ENCODE results near the gene PKLR. TPM values are rescaled to one million over a fixed set of nuclear protein-coding genes. Genes with fewer than 3 reads are reported as not detected.

PKLR gene
- total RNA-seq, 1 donor from 2014 or later, result not detected

- H3K36me3 Mint-ChIP-seq (ENCODE audit: unreplicated experiment), result peaks cover 4% of the 10 kb centered on the region
- H3K27ac Mint-ChIP-seq (ENCODE audit: unreplicated experiment), result no peak overlapping the region
- peaks cover 5% of the 10 kb centered on the region for H3K27me3 Mint-ChIP-seq (ENCODE audit: unreplicated experiment)
- no peak for TF ChIP-seq CTCF (IDR thresholded peaks at IDR 0.05; ENCODE audit: partially characterized antibody, unreplicated experiment)
- peaks cover 13% of the 10 kb centered on the region for H3K4me1 Mint-ChIP-seq (ENCODE audit: low read depth, unreplicated experiment)
- H3K4me3 Mint-ChIP-seq (ENCODE audit: unreplicated experiment), result no peak overlapping the region
- peaks cover 5% of the 10 kb centered on the region for H3K9me3 Mint-ChIP-seq (ENCODE audit: unreplicated experiment)
- DNase-seq, result no peak
Observed at GRCh38 chr1:155282488-155283091, 18.6 kb downstream of the PKLR start.

GRCh38 chr1:155279268-155279667, 22.0 kb downstream of the PKLR start:
- TF ChIP-seq CTCF (IDR thresholded peaks at IDR 0.05; ENCODE audit: partially characterized antibody, unreplicated experiment), result no peak
- H3K4me3 Mint-ChIP-seq (ENCODE audit: unreplicated experiment), result peak overlapping the region; percentile 74
- peaks cover 9% of the 10 kb centered on the region for H3K9me3 Mint-ChIP-seq (ENCODE audit: unreplicated experiment)
- H3K27ac Mint-ChIP-seq (ENCODE audit: unreplicated experiment), result peak overlapping the region; percentile 45
- H3K27me3 Mint-ChIP-seq (ENCODE audit: unreplicated experiment), result peaks cover 3% of the 10 kb centered on the region
- no peaks in the 10 kb centered on the region for H3K36me3 Mint-ChIP-seq (ENCODE audit: unreplicated experiment)
- H3K4me1 Mint-ChIP-seq (ENCODE audit: low read depth, unreplicated experiment), result peaks cover 13% of the 10 kb centered on the region
- DNase-seq, result no peak

GRCh38 chr1:155278689-155279160, 22.5 kb downstream of the PKLR start:
- peak overlapping the region; percentile 81 for H3K4me3 Mint-ChIP-seq (ENCODE audit: unreplicated experiment)
- peak overlapping the region; percentile 14 for H3K27ac Mint-ChIP-seq (ENCODE audit: unreplicated experiment)
- H3K27me3 Mint-ChIP-seq (ENCODE audit: unreplicated experiment), result peaks cover 3% of the 10 kb centered on the region
- H3K4me1 Mint-ChIP-seq (ENCODE audit: low read depth, unreplicated experiment), result peaks cover 13% of the 10 kb centered on the region
- DNase-seq, result no peak
- no peaks in the 10 kb centered on the region for H3K36me3 Mint-ChIP-seq (ENCODE audit: unreplicated experiment)
- H3K9me3 Mint-ChIP-seq (ENCODE audit: unreplicated experiment), result peaks cover 9% of the 10 kb centered on the region
- TF ChIP-seq CTCF (IDR thresholded peaks at IDR 0.05; ENCODE audit: partially characterized antibody, unreplicated experiment), result peak; percentile 4

- peak overlapping the region; percentile 81 for H3K4me3 Mint-ChIP-seq (ENCODE audit: unreplicated experiment)
- DNase-seq, result peak; percentile 66
- no peaks in the 10 kb centered on the region for H3K36me3 Mint-ChIP-seq (ENCODE audit: unreplicated experiment)
- TF ChIP-seq CTCF (IDR thresholded peaks at IDR 0.05; ENCODE audit: partially characterized antibody, unreplicated experiment), result no peak
- peaks cover 13% of the 10 kb centered on the region for H3K4me1 Mint-ChIP-seq (ENCODE audit: low read depth, unreplicated experiment)
- H3K9me3 Mint-ChIP-seq (ENCODE audit: unreplicated experiment), result peaks cover 9% of the 10 kb centered on the region
- H3K27ac Mint-ChIP-seq (ENCODE audit: unreplicated experiment), result peak overlapping the region; percentile 48
- peaks cover 3% of the 10 kb centered on the region for H3K27me3 Mint-ChIP-seq (ENCODE audit: unreplicated experiment)
Observed at GRCh38 chr1:155277902-155278688, 23.1 kb downstream of the PKLR start.
